SK-N-SH treated with all-trans-retinoic acid at 6 μM for 48 hours (cell line): ENCODE results near the gene PSD2.

Source experiments
- ATAC-seq: fragments of 200-7000 bp; cut with Tn5 transposase; 3 replicates; pipeline ENCODE4 v1.9.1; 2020; ENCODE audit warnings: mild to moderate bottlenecking, moderate library complexity
- ARNTL ChIP-seq: fragments of 450-650 bp; formaldehyde crosslinking; IDR thresholded peaks from 2 replicates; pipeline ENCODE4 v1.5.0; 2020; ENCODE audit warnings: low read depth, mild to moderate bottlenecking, moderate library complexity, borderline replicate concordance
- CSDC2 ChIP-seq: fragments of 250-450 bp; sonication (Bioruptor Pico); IDR thresholded peaks from 2 replicates; pipeline ENCODE4 v1.5.0; 2020; ENCODE audit warnings: mild to moderate bottlenecking, moderate library complexity
- ESRRG ChIP-seq: fragments of 250-450 bp; sonication (Bioruptor Pico); IDR thresholded peaks from 2 replicates; pipeline ENCODE4 v1.6.1; 2021; ENCODE audit warnings: mild to moderate bottlenecking
- GLIS3 ChIP-seq: fragments of 250-450 bp; sonication (Bioruptor Pico); IDR thresholded peaks from 2 replicates; pipeline ENCODE4 v1.5.0; 2020; ENCODE audit warnings: mild to moderate bottlenecking, moderate library complexity
- ISL1 ChIP-seq: fragments of 250-450 bp; sonication (Bioruptor Pico); IDR thresholded peaks from 2 replicates; pipeline ENCODE4 v2.1.2; 2022; ENCODE audit warnings: mild to moderate bottlenecking, moderate library complexity
- OSR1 ChIP-seq: fragments of 250-450 bp; sonication (Bioruptor Pico); IDR thresholded peaks from 2 replicates; pipeline ENCODE4 v1.8.0; 2022; ENCODE audit warnings: moderate library complexity, mild to moderate bottlenecking, inconsistent platforms
- POU6F1 ChIP-seq: fragments of 250-450 bp; sonication (Bioruptor Pico); IDR thresholded peaks from 2 replicates; pipeline ENCODE4 v1.8.0; 2021; ENCODE audit warnings: low read depth, mild to moderate bottlenecking, moderate library complexity, borderline replicate concordance
- PPARA ChIP-seq: fragments of 250-450 bp; sonication (Bioruptor Pico); IDR thresholded peaks from 2 replicates; pipeline ENCODE4 v1.5.0; 2020; ENCODE audit warnings: mild to moderate bottlenecking, borderline replicate concordance
- RARB ChIP-seq: fragments of 250-450 bp; sonication (Bioruptor Pico); IDR thresholded peaks from 2 replicates; pipeline ENCODE4 v1.8.0; 2021; ENCODE audit warnings: mild to moderate bottlenecking, moderate library complexity
- SNAI2 ChIP-seq: fragments of 250-450 bp; sonication (Bioruptor Pico); IDR thresholded peaks from 2 replicates; pipeline ENCODE4 v1.5.0; 2020; ENCODE audit warnings: mild to moderate bottlenecking, moderate library complexity
- TCF4 ChIP-seq: fragments of 250-450 bp; sonication (Bioruptor Pico); IDR thresholded peaks from 2 replicates; pipeline ENCODE4 v1.8.0; 2021; ENCODE audit warnings: mild to moderate bottlenecking, moderate library complexity, borderline replicate concordance
- TOX ChIP-seq: fragments of 250-450 bp; sonication (Bioruptor Pico); IDR thresholded peaks from 2 replicates; pipeline ENCODE4 v1.8.0; 2021; ENCODE audit warnings: mild to moderate bottlenecking, moderate library complexity, borderline replicate concordance
- TSHZ2 ChIP-seq: fragments of 250-450 bp; sonication (Bioruptor Pico); IDR thresholded peaks from 2 replicates; pipeline ENCODE4 v1.5.0; 2020; ENCODE audit warnings: mild to moderate bottlenecking, moderate library complexity
- ZC3H10 ChIP-seq: fragments of 250-450 bp; sonication (Bioruptor Pico); IDR thresholded peaks from 2 replicates; pipeline ENCODE4 v1.5.1; 2021; ENCODE audit warnings: mild to moderate bottlenecking, moderate library complexity
- ZFP3 ChIP-seq: fragments of 250-450 bp; sonication (Bioruptor Pico); IDR thresholded peaks from 2 replicates; pipeline ENCODE4 v1.5.0; 2020; ENCODE audit warnings: mild to moderate bottlenecking, moderate library complexity
- ZFP30 ChIP-seq: fragments of 450-650 bp; formaldehyde crosslinking; IDR thresholded peaks from 2 replicates; pipeline ENCODE4 v1.5.0; 2022; ENCODE audit warnings: mild to moderate bottlenecking, moderate library complexity
- ZNF565 ChIP-seq: fragments of 450-650 bp; formaldehyde crosslinking; conservative IDR thresholded peaks from 2 replicates; pipeline ENCODE4 v1.5.0; 2020; ENCODE audit warnings: low read depth, mild to moderate bottlenecking, moderate library complexity
- ZNF70 ChIP-seq: fragments of 450-650 bp; formaldehyde crosslinking; IDR thresholded peaks from 2 replicates; pipeline ENCODE4 v1.5.0; 2020; ENCODE audit warnings: mild to moderate bottlenecking, moderate library complexity
- TF ChIP-seq, protein P1 (sequence below): fragments of 250-450 bp; sonication (Bioruptor Pico); IDR thresholded peaks from 2 replicates; pipeline ENCODE4 v1.8.0; 2020; ENCODE audit warnings: mild to moderate bottlenecking, moderate library complexity, borderline replicate concordance
- TF ChIP-seq, protein P2 (sequence below): fragments of 250-450 bp; sonication (Bioruptor Pico); IDR thresholded peaks from 2 replicates; pipeline ENCODE4 v1.5.1; 2020; ENCODE audit warnings: low read depth, mild to moderate bottlenecking, moderate library complexity
- TF ChIP-seq, protein P3 (sequence below): fragments of 250-450 bp; sonication (Bioruptor Pico); IDR thresholded peaks from 2 replicates; pipeline ENCODE4 v1.5.1; 2021; ENCODE audit warnings: mild to moderate bottlenecking, moderate library complexity

The PSD2 gene

DNA sequence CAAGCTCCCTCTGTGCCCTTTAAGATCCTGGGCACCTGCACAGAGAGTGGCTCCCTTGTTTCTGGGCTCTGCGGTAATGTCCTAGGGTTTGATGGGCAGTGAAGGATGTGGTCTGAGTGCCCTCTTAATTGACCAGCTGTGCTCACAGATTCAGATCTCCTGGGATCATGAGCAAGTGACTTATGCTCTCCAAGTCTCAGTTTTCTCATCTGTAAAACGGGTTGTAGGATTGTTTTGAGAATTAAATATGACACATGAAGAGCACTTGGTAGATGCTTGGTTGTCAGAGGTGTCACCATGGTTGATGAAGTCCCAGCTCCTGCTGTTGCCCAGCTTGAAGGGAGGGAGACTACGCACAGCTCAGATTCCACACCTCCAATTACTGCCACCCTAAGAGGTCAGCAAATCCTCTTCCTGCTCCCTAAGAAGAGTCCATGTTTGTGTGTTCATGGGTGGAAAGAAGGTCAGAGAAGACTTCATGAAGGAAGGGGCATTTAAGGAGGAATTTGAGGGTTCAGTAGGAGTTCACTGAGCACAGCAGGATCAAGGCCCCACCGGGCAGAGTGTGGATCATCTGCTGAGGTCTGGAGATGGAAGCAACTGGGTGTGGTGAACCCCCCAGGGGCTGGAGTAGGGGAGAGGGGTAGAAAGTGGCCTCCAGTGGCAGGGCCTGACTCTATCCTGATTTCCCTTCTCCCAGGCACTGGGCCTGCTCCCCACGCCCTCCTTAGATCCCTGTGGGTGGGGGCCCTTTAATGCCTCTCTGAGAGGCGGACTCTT, 1.4 kb upstream of the PSD2 start:
- no peak for ATAC-seq
- peak; percentile 75 for TF ChIP-seq ZFP3 (CRISPR knock-in tag)
- TF ChIP-seq RARB (CRISPR knock-in tag), result no peak
- TF ChIP-seq SNAI2 (CRISPR knock-in tag), result no peak
- no peak for TF ChIP-seq TOX (CRISPR knock-in tag)
- no peak for TF ChIP-seq POU6F1 (CRISPR knock-in tag)
- TF ChIP-seq ZNF70, result no peak
- TF ChIP-seq ZC3H10 (CRISPR knock-in tag), result no peak

DNA sequence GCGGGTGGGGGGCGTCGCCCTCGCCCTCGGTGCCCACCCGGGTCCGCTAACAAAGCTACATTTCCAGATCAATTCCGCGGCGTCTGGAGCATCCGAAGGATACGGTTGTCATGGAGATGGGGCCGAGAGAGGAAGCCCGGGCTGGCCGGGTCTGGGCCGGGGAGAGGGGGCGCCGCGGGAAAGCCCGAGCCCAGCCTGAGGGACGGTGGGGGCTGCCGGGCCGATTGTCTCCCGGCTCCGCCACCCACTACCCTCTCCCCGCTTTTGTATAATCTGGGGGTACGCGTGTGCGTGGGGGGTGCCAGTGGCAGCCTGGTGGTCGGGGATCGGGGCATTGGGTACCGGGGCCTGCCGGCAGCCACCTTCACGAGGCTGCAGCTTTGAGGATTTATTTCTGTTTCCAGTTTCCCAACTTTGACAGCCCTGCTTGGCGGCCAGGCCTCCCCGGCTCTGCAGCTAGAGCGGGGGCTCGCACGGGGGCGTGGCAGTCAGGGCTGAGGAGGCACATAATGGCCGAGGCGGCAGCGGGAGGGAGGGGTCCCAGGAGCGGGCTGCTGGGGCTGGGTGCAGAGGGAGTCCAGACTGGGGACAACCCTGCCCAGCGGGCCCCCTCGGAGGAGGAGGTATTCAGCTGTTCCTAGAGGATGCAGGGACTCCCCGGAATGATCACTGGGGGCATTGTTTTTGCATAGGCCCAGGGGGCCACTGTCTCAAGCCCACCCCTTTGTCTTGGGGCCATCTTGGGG, 626 bp downstream of the PSD2 start:
- TF ChIP-seq OSR1 (CRISPR knock-in tag) (no peak), ZC3H10 (CRISPR knock-in tag) (no peak), ZNF70 (no peak), TOX (CRISPR knock-in tag) (no peak), GLIS3 (CRISPR knock-in tag) (no peak), POU6F1 (CRISPR knock-in tag) (no peak), PPARA (CRISPR knock-in tag) (no peak), TSHZ2 (CRISPR knock-in tag) (no peak), ZNF565 (CRISPR knock-in tag) (no peak), ISL1 (CRISPR knock-in tag) (no peak), ARNTL (CRISPR knock-in tag) (no peak), ZFP3 (CRISPR knock-in tag) (no peak), TCF4 (CRISPR knock-in tag) (no peak), ZFP30 (no peak)
- TF ChIP-seq, protein P1, sequence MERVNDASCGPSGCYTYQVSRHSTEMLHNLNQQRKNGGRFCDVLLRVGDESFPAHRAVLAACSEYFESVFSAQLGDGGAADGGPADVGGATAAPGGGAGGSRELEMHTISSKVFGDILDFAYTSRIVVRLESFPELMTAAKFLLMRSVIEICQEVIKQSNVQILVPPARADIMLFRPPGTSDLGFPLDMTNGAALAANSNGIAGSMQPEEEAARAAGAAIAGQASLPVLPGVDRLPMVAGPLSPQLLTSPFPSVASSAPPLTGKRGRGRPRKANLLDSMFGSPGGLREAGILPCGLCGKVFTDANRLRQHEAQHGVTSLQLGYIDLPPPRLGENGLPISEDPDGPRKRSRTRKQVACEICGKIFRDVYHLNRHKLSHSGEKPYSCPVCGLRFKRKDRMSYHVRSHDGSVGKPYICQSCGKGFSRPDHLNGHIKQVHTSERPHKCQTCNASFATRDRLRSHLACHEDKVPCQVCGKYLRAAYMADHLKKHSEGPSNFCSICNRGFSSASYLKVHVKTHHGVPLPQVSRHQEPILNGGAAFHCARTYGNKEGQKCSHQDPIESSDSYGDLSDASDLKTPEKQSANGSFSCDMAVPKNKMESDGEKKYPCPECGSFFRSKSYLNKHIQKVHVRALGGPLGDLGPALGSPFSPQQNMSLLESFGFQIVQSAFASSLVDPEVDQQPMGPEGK (CRISPR knock-in tag), result no peak
- TF ChIP-seq, protein P2, sequence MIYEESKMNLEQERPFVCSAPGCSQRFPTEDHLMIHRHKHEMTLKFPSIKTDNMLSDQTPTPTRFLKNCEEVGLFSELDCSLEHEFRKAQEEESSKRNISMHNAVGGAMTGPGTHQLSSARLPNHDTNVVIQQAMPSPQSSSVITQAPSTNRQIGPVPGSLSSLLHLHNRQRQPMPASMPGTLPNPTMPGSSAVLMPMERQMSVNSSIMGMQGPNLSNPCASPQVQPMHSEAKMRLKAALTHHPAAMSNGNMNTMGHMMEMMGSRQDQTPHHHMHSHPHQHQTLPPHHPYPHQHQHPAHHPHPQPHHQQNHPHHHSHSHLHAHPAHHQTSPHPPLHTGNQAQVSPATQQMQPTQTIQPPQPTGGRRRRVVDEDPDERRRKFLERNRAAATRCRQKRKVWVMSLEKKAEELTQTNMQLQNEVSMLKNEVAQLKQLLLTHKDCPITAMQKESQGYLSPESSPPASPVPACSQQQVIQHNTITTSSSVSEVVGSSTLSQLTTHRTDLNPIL, result no peak

DNA sequence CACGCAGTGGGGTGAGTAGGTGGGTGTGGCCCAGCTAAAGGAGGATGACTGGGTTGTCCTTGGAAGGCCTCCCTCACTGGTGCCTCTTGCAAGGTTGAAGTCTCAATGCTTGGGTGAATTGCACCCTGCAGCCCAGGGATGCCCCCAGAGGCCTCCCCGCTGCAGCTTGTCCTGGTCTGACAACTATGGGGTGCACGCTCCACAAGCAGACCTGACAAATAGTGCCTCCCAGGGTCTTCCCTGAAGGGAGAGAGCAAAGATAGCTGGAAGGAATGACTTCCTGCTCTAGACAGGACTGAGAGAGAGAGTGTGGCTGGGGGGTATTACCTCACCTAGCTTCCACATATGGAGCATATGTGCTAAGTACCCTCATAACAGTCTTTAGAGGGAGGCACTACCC, 1.7 kb downstream of the PSD2 start:
- no peak for ATAC-seq
- TF ChIP-seq ZFP3 (CRISPR knock-in tag), result no peak
- no peak for TF ChIP-seq ESRRG (CRISPR knock-in tag)
- TF ChIP-seq CSDC2 (CRISPR knock-in tag), result no peak
- no peak for TF ChIP-seq ISL1 (CRISPR knock-in tag)
- no peak for TF ChIP-seq TCF4 (CRISPR knock-in tag)
- TF ChIP-seq RARB (CRISPR knock-in tag), result no peak
- TF ChIP-seq SNAI2 (CRISPR knock-in tag), result no peak
- TF ChIP-seq ZC3H10 (CRISPR knock-in tag), result no peak
- TF ChIP-seq POU6F1 (CRISPR knock-in tag), result no peak
- no peak for TF ChIP-seq ZNF565 (CRISPR knock-in tag)
- no peak for TF ChIP-seq ZFP30
- TF ChIP-seq, protein P3, sequence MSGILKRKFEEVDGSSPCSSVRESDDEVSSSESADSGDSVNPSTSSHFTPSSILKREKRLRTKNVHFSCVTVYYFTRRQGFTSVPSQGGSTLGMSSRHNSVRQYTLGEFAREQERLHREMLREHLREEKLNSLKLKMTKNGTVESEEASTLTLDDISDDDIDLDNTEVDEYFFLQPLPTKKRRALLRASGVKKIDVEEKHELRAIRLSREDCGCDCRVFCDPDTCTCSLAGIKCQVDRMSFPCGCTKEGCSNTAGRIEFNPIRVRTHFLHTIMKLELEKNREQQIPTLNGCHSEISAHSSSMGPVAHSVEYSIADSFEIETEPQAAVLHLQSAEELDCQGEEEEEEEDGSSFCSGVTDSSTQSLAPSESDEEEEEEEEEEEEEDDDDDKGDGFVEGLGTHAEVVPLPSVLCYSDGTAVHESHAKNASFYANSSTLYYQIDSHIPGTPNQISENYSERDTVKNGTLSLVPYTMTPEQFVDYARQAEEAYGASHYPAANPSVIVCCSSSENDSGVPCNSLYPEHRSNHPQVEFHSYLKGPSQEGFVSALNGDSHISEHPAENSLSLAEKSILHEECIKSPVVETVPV, result no peak
- TF ChIP-seq, protein P2, result no peak

More for the DNA sequence above, 626 bp downstream of the PSD2 start:
- peak; percentile 13; the same call in 2 of the 3 replicates for ATAC-seq
